Left lung (tissue), 10 donors: ENCODE data around the gene LRRC4C. TPM values are rescaled to one million over a fixed set of nuclear protein-coding genes. Genes with fewer than 3 reads are reported as not detected.

Experiments
- ATAC-seq: fragments of 200-7000 bp; cut with Tn5 transposase; one replicate; pipeline ENCODE4 v1.9.1; 2020; ENCODE audit warnings: moderate library complexity
- DNase-seq, 4 donors: peaks; one replicate each; pipeline ENCODE4 v3.0.0-alpha.2; 2013 to 2020
- H3K27ac ChIP-seq, 2 donors: fragments of 200-600 bp; sonication (generic) in 1 of 2; one replicate each; pipeline versions ENCODE4 v1.5.0 to v1.8.0; 2020 to 2021
- H3K27me3 ChIP-seq, 2 donors: fragments of 200-600 bp; sonication (generic) in 1 of 2; one replicate each; pipeline versions ENCODE4 v1.5.0 to v1.8.0; 2020 to 2021
- H3K36me3 ChIP-seq, 2 donors: fragments of 200-600 bp; sonication (generic) in 1 of 2; one replicate each; pipeline versions ENCODE4 v1.5.0 to v1.8.0; 2020 to 2021
- H3K4me1 ChIP-seq, 2 donors: fragments of 200-600 bp; one replicate each; pipeline ENCODE4 v1.8.0; 2021
- H3K4me3 ChIP-seq, 2 donors: fragments of 200-600 bp; sonication (generic) in 1 of 2; one replicate each; pipeline versions ENCODE4 v1.5.0 to v1.8.0; 2020 to 2021; ENCODE audit warnings: mild to moderate bottlenecking in 1 of 2
- H3K9me3 ChIP-seq, 2 donors: fragments of 200-600 bp; sonication (generic) in 1 of 2; one replicate each; pipeline versions ENCODE4 v1.5.0 to v1.8.0; 2020 to 2021
- CTCF ChIP-seq, 2 donors: fragments of 200-600 bp; sonication (generic) in 1 of 2; IDR thresholded peaks; one replicate each; pipeline versions ENCODE4 v1.5.0 to v1.8.0; 2021; ENCODE audit warnings: antibody characterized with exemption in 2 of 2
- intact Hi-C, 2 donors: fragments of 100-400 bp; cut with DNase I; formaldehyde crosslinking; loops; one replicate each; pipeline versions ENCODE4 v1.11.2 to v1.14.2; 2022
- polyA plus RNA-seq, 6 donors: library from polyadenylated mRNA; unstranded; fragments of 120-200 nt; gene quantifications; one replicate each; pipeline ENCODE4 v1.2.1, GENCODE V29; 2013; ENCODE audit not compliant: insufficient read length in 6 of 6
- total RNA-seq, 2 donors: library from RNA; stranded (reverse); fragmentation: NEBNext Ultra II Directional; extraction: Animal tissue kit (Norgen Biotek cat#: 25700); gene quantifications; one replicate each; pipeline ENCODE4 v1.2.1, GENCODE V29; 2021
- donor health status: DM: no; HTN: yes; CAD: no.
- donor health status: DM: no; HTN: no; CAD: no.

LRRC4C gene
- total and polyA plus RNA-seq, 8 donors: 0.50 to 6.8 (median 4.2) TPM

- Histone ChIP-seq H3K4me3 (no peak overlapping the region), H3K4me1 (no peaks in the 10 kb centered on the region), H3K9me3 (no peaks in the 10 kb centered on the region), H3K27ac (no peak overlapping the region), H3K27me3 (no peaks in the 10 kb centered on the region), H3K36me3 (no peaks in the 10 kb centered on the region)
- intact Hi-C loops: no loop called here
- DNase-seq: no peak
- no peak for ATAC-seq
- TF ChIP-seq CTCF (IDR thresholded peaks at IDR 0.05): no peak
These were observed 233.4 kb downstream of the LRRC4C start for GRCh38 chr11:41225856-41226633.

- DNase-seq: no peak
- Histone ChIP-seq H3K27ac (no peak overlapping the region), H3K36me3 (no peaks in the 10 kb centered on the region), H3K27me3 (no peaks in the 10 kb centered on the region), H3K4me1 (no peaks in the 10 kb centered on the region), H3K4me3 (no peak overlapping the region), H3K9me3 (no peaks in the 10 kb centered on the region)
- intact Hi-C loops: no loop called here
- ATAC-seq: no peak
- no peak for TF ChIP-seq CTCF (IDR thresholded peaks at IDR 0.05)
These were observed 237.2 kb downstream of the LRRC4C start for GRCh38 chr11:41222236-41222635.

- no peak overlapping the region for H3K4me3 ChIP-seq
- ATAC-seq (no peak), DNase-seq (no peak)
- intact Hi-C loops: no loop called here
- no peak for TF ChIP-seq CTCF (IDR thresholded peaks at IDR 0.05)
- no peaks in the 10 kb centered on the region for H3K36me3 ChIP-seq
- peaks cover 0 to 2% of the 10 kb centered on the region in 2 donors for H3K9me3 ChIP-seq
- no peaks in the 10 kb centered on the region for H3K27me3 ChIP-seq
- H3K4me1 ChIP-seq: no peaks in the 10 kb centered on the region
- H3K27ac ChIP-seq: no peak overlapping the region
These were observed 253.1 kb downstream of the LRRC4C start for GRCh38 chr11:41206388-41206787.

- intact Hi-C loops: no loop called here
These were observed 258.3 kb downstream of the LRRC4C start for GRCh38 chr11:41201156-41201555.

More at GRCh38 chr11:41201156-41201555, 258.3 kb downstream of the LRRC4C start:
- ATAC-seq (peak; percentile 61), DNase-seq (peak in 2 of 4 donors; percentile 11 to 42)
- Histone ChIP-seq H3K36me3 (no peaks in the 10 kb centered on the region), H3K4me1 (no peaks in the 10 kb centered on the region), H3K9me3 (no peaks in the 10 kb centered on the region), H3K27ac (no peak overlapping the region), H3K27me3 (no peaks in the 10 kb centered on the region), H3K4me3 (no peak overlapping the region)
- peak in 1 of 2 donors; percentile 24 for TF ChIP-seq CTCF (IDR thresholded peaks at IDR 0.05)
